ENCODE data around the gene CDH4. TPM values are rescaled to one million over a fixed set of nuclear protein-coding genes. Genes with fewer than 3 reads are reported as not detected.
A peak's percentile ranks its signal among the peaks of the same experiment; 100 is the strongest.

The CDH4 gene
- total RNA-seq, 1 donor from 2014 or later = 0.99 TPM

DNA sequence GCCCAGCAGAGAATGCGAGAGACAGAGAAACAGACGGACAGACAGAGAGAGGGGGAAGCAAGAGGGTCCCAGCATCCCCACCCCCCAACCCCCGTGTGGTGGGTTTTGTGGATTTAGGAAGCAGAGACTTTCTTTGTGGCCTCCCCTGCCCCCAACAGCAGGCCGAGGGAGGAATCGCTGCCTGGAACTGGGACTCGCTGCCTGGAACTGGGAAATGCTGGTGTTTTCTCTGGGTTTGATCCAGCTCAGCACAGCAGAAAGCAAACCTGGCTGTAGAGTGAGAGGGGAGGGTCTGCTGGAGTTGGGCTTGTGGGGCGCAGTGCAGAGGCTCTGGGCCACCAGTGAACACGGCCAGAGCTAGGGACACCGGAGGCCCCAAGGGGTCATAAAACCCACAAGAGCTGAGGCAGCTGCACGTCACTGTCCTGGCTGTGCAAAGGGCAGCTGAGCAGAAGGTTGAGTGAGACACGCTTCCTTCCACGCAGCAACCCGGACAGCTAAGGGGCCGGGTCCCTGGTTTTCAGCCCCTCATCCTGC lies 631.9 kb downstream of the CDH4 start:
- Mint-ChIP-seq H3K27ac (ENCODE audit: unreplicated experiment) (peak overlapping the region; percentile 79), H3K4me1 (ENCODE audit: low read depth) (peaks cover 16% of the 10 kb centered on the region), H3K4me3 (ENCODE audit: unreplicated experiment) (no peak overlapping the region), H3K9me3 (ENCODE audit: low read depth) (no peaks in the 10 kb centered on the region), H3K36me3 (ENCODE audit: low read depth) (no peaks in the 10 kb centered on the region), H3K27me3 (ENCODE audit: low read depth) (peaks cover 4% of the 10 kb centered on the region)
- no peak for DNase-seq (ENCODE audit: low spot score)
- TF ChIP-seq, protein P1, sequence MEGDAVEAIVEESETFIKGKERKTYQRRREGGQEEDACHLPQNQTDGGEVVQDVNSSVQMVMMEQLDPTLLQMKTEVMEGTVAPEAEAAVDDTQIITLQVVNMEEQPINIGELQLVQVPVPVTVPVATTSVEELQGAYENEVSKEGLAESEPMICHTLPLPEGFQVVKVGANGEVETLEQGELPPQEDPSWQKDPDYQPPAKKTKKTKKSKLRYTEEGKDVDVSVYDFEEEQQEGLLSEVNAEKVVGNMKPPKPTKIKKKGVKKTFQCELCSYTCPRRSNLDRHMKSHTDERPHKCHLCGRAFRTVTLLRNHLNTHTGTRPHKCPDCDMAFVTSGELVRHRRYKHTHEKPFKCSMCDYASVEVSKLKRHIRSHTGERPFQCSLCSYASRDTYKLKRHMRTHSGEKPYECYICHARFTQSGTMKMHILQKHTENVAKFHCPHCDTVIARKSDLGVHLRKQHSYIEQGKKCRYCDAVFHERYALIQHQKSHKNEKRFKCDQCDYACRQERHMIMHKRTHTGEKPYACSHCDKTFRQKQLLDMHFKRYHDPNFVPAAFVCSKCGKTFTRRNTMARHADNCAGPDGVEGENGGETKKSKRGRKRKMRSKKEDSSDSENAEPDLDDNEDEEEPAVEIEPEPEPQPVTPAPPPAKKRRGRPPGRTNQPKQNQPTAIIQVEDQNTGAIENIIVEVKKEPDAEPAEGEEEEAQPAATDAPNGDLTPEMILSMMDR (IDR thresholded peaks at IDR 0.05) = no peak

- no peak for DNase-seq (ENCODE audit: low spot score)
- H3K27ac Mint-ChIP-seq (ENCODE audit: unreplicated experiment) = no peak overlapping the region
- H3K4me1 Mint-ChIP-seq (ENCODE audit: low read depth) = peaks cover 16% of the 10 kb centered on the region
- H3K4me3 Mint-ChIP-seq (ENCODE audit: unreplicated experiment) = no peak overlapping the region
- H3K36me3 Mint-ChIP-seq (ENCODE audit: low read depth) = no peaks in the 10 kb centered on the region
- TF ChIP-seq, protein P1 (IDR thresholded peaks at IDR 0.05) = no peak
- H3K27me3 Mint-ChIP-seq (ENCODE audit: low read depth) = peaks cover 4% of the 10 kb centered on the region
- peaks cover 4% of the 10 kb centered on the region for H3K9me3 Mint-ChIP-seq (ENCODE audit: low read depth)
Measured at GRCh38 chr20:61884571-61885389, 632.7 kb downstream of the CDH4 start.

DNA sequence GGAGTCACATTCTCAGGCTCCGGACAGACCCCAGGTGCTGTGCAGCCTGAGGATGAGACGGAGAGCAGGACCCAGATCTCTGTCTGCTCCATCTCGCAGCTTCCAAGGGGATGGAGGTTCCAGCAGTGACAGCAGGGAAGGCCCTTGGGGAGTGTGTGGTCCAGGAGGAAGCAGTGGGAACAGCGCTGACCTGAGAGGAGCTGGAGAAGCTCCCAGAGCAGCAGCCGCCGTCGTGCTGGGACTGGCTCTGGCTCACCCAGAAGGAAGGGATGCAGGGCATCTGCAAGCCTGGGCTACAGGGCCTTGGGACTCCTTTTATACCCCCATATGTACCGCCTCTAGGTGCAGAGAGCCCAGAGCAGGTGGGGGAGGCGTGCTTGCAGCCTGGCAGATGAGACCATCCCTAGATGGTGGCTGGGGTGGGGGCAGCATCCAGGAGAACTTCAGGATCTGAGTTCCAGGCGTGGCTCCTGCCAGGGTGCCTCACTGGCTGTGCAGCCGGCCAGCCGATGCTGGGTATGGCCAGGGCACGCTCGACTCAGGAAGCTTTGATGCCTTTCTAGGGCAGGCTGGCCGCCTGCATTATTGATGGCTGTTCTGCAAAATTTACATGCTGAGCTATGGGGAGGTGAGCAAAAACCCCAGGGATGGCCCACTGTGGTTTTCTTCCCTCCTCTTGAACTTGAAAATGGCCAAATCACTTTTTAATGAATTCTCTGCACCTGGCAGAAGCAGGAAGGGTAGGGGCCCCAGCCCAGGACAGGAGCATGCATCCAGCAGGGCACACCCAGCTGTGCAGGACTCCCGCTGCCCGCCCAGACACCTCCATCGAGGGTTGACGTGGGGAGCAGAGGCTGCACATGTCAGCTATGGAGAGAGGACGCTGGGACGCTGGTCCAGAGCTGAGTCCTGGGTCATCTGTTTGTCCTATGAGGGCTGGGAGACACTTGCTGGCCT lies 634.0 kb downstream of the CDH4 start:
- H3K9me3 Mint-ChIP-seq (ENCODE audit: low read depth) = peaks cover 10% of the 10 kb centered on the region
- H3K4me1 Mint-ChIP-seq (ENCODE audit: low read depth) = peaks cover 16% of the 10 kb centered on the region
- TF ChIP-seq, protein P1 (IDR thresholded peaks at IDR 0.05) = no peak
- H3K36me3 Mint-ChIP-seq (ENCODE audit: low read depth) = no peaks in the 10 kb centered on the region
- no peak overlapping the region for H3K4me3 Mint-ChIP-seq (ENCODE audit: unreplicated experiment)
- no peak overlapping the region for H3K27ac Mint-ChIP-seq (ENCODE audit: unreplicated experiment)
- peaks cover 6% of the 10 kb centered on the region for H3K27me3 Mint-ChIP-seq (ENCODE audit: low read depth)
- DNase-seq (ENCODE audit: low spot score) = peak; percentile 70

DNA sequence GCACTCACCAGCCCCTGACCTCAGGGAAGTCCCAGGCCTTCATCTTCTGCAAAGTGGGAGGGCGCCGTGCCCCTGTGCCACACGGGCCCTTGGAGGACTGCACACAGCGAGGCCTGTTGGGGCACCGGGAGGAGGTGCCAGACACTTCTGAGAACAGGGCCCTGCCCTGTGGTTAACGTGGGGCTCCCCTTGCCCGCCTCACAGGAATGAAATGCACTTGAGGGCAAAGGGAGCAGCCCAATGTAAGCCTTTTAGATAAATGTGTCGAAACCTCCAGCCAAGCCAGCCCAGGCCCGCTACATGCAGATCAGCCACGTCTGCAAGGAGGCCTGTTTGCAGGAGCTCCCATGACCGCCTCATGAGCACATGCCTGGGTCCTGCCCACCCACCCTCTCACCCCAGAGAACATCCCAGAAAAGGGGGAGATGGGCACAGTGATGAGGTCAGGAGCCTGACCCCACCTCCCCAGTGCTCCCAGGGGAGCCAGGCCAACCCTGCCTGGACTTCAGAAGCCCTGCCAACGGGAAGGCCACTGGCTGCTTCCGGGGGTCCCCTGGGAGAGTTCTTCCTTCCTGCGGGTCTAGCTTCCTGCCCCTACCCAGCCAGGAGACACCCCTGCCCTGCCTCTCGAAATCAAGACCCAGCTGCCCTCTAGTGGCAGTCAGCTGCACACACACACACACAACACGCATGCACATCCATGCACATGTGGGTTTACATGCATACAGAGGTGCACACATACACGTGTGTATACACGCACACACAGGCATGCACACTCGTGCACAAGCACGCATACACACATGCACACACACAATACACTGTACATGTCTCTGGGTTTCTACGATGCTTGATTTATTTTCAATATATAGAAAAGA lies 634.9 kb downstream of the CDH4 start:
- TF ChIP-seq, protein P1 (IDR thresholded peaks at IDR 0.05) = peak; percentile 86
- no peak overlapping the region for H3K4me3 Mint-ChIP-seq (ENCODE audit: unreplicated experiment)
- H3K4me1 Mint-ChIP-seq (ENCODE audit: low read depth) = peaks cover 16% of the 10 kb centered on the region
- no peak overlapping the region for H3K27ac Mint-ChIP-seq (ENCODE audit: unreplicated experiment)
- no peaks in the 10 kb centered on the region for H3K36me3 Mint-ChIP-seq (ENCODE audit: low read depth)
- peaks cover 10% of the 10 kb centered on the region for H3K9me3 Mint-ChIP-seq (ENCODE audit: low read depth)
- peaks cover 6% of the 10 kb centered on the region for H3K27me3 Mint-ChIP-seq (ENCODE audit: low read depth)
- peak; percentile 77 for DNase-seq (ENCODE audit: low spot score)
